Measurements from ENCODE around the gene KCNQ1.
"Not testable (repeated sequence)": the region's sequence is repeated elsewhere in the genome, so short reads cannot be mapped to it uniquely, and the experiment has no call there.

Gene KCNQ1

GRCh38 chr11:2631161-2631560 lies 186.4 kb downstream of the KCNQ1 start:
- H3K4me3 ChIP-seq (ENCODE audit: low read depth, low read length) = no peak overlapping the region
- TF ChIP-seq CTCF (IDR thresholded peaks at IDR 0.05; ENCODE audit: insufficient read depth, low read depth, low read length, missing control alignments) = no peak
- DNase-seq (ENCODE audit: low read depth) = no peak

- H3K4me3 ChIP-seq (ENCODE audit: low read depth, low read length); DNase-seq (ENCODE audit: low read depth): not testable (repeated sequence)
Measured at GRCh38 chr11:2639763-2640162, 195.0 kb downstream of the KCNQ1 start.

GRCh38 chr11:2641623-2642022 lies 196.8 kb downstream of the KCNQ1 start:
- DNase-seq (ENCODE audit: low read depth) = no peak
- no peak overlapping the region for H3K4me3 ChIP-seq (ENCODE audit: low read depth, low read length)
- no peak for TF ChIP-seq CTCF (IDR thresholded peaks at IDR 0.05; ENCODE audit: insufficient read depth, low read depth, low read length, missing control alignments)

- TF ChIP-seq CTCF (IDR thresholded peaks at IDR 0.05; ENCODE audit: insufficient read depth, low read depth, low read length, missing control alignments) = no peak
- DNase-seq (ENCODE audit: low read depth) = no peak
Measured at GRCh38 chr11:2643746-2644145, 198.9 kb downstream of the KCNQ1 start.

GRCh38 chr11:2644844-2645778 lies 200.3 kb downstream of the KCNQ1 start:
- no peak for TF ChIP-seq CTCF (IDR thresholded peaks at IDR 0.05; ENCODE audit: insufficient read depth, low read depth, low read length, missing control alignments)
- DNase-seq (ENCODE audit: low read depth) = no peak
- H3K4me3 ChIP-seq (ENCODE audit: low read depth, low read length) = no peak overlapping the region

More at GRCh38 chr11:2643746-2644145, 198.9 kb downstream of the KCNQ1 start:
- no peak overlapping the region for H3K4me3 ChIP-seq (ENCODE audit: low read depth, low read length)

- TF ChIP-seq CTCF (IDR thresholded peaks at IDR 0.05; ENCODE audit: insufficient read depth, low read depth, low read length, missing control alignments) = no peak
- DNase-seq (ENCODE audit: low read depth) = no peak
- no peak overlapping the region for H3K4me3 ChIP-seq (ENCODE audit: low read depth, low read length)
Measured at GRCh38 chr11:2645779-2646118, 200.9 kb downstream of the KCNQ1 start.

- TF ChIP-seq CTCF (IDR thresholded peaks at IDR 0.05; ENCODE audit: insufficient read depth, low read depth, low read length, missing control alignments) = no peak
- no peak for DNase-seq (ENCODE audit: low read depth)
- H3K4me3 ChIP-seq (ENCODE audit: low read depth, low read length) = no peak overlapping the region
Measured at GRCh38 chr11:2647167-2647566, 202.4 kb downstream of the KCNQ1 start.
